Thyroid gland (tissue), 4 donors: ENCODE measurements around the gene RAB4B. TPM values are rescaled to one million over a fixed set of nuclear protein-coding genes. Genes with fewer than 3 reads are reported as not detected.

Source experiments
- DNase-seq, 2 donors: peaks; one replicate each; pipeline ENCODE4 v3.0.0-alpha.2; 2019
- H3K27ac ChIP-seq, 3 donors: fragments of 200-600 bp; sonication (generic); 1 replicate in 2 of 3; 2 replicates in 1 of 3; pipeline ENCODE4 v1.5.1; 2016 to 2019; ENCODE audit warnings: mild to moderate bottlenecking in 1 of 3, moderate library complexity in 1 of 3
- H3K27me3 ChIP-seq: fragments of 200-600 bp; sonication (generic); one replicate; pipeline ENCODE4 v1.5.1; 2019
- H3K36me3 ChIP-seq, 2 donors: fragments of 200-600 bp; sonication (generic); one replicate each; pipeline ENCODE4 v1.5.1; 2016 to 2019
- H3K4me1 ChIP-seq, 2 donors: fragments of 200-600 bp; sonication (generic); one replicate each; pipeline ENCODE4 v1.5.1; 2017 to 2019
- H3K4me3 ChIP-seq, 3 donors: fragments of 200-600 bp; sonication (generic); replicated peaks in 1 of 3; 1 replicate in 2 of 3; 2 replicates in 1 of 3; pipeline ENCODE4 v1.5.1; 2016; ENCODE audit warnings: mild to moderate bottlenecking in 1 of 3
- H3K9me3 ChIP-seq: fragments of 200-600 bp; sonication (generic); one replicate; pipeline ENCODE4 v1.5.1; 2017
- POLR2A ChIP-seq, 2 donors: fragments of 450-650 bp; IDR thresholded peaks; one replicate each; pipeline ENCODE4 v1.6.1; 2017; ENCODE audit warnings: antibody characterized with exemption in 2 of 2, mild to moderate bottlenecking in 2 of 2, moderate library complexity in 1 of 2
- WGBS, 2 donors: methylation state at CpG; one replicate each; pipeline ENCODE4 v1.1.5; 2017; 5-methylcytosine and 5-hydroxymethylcytosine counted together
- intact Hi-C: fragments of 100-400 bp; cut with DNase I; formaldehyde crosslinking; loops from one replicate; pipeline ENCODE4 v1.15.1; 2023
- total RNA-seq, 4 donors: library from RNA; depleted of rRNA; stranded (reverse); fragments of >200 nt; gene quantifications; one replicate each; pipeline ENCODE4 v1.2.3, GENCODE V29; 2016
- TF ChIP-seq, protein P1 (sequence below), 6 experiments: fragments of 200-600 bp in 3 of 6; fragments of 450-650 bp in 3 of 6; sonication (generic) in 3 of 6; IDR thresholded peaks; one replicate each; pipeline ENCODE4 v1.5.1; 2016 to 2019; ENCODE audit warnings: antibody characterized with exemption in 6 of 6, mild to moderate bottlenecking in 2 of 6, inconsistent platforms in 1 of 6, moderate library complexity in 1 of 6

RAB4B gene
- total RNA-seq, 4 donors from 2014 or later: 21.5 to 56.6 (median 31.5) TPM

DNA sequence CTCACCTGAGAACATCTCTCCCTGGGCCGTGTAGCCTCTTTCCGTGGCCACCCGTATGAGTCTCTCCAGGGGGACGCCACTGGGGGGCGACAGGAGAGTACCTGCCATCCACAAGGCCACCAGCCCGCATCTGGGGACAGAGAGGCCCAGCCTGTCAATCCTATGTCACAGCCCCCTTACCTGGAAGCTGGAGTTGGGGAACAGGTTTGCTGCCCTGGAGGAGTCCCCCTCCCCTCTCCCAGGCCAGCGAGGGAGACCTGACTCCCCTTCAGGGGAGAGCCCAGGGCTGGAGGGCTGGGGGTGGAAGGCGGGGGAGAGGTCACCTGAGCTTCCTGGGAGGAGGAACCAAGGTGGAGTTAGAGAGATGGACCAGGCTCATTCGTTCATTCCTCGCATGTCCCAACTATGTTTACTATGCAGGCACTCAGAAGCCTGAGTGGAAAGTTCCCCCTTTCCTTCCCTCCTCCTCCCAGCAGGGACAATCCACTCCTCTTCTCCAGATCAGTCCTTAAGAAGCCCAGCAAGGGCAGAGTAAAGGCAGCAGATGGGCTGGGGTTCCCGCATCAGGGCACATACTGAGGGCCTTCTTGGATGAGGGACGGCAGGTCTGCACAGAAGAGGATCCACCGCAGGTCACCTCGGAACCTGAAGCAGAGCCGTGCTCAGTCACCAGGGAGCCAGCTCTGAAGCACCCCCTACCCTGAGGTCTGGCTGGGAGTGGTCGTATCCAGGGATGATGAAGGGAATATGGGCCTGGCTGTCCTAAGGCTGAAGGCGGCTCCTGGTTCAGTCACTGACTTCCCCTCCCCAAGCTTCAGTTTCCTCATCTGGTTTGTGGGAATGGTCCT is 33.3 kb upstream of the RAB4B start:
- H3K4me1 ChIP-seq: peaks cover 22 to 24% of the 10 kb centered on the region in 2 donors
- intact Hi-C loops: no loop called here
- no peaks in the 10 kb centered on the region for H3K27me3 ChIP-seq
- no peak for TF ChIP-seq POLR2A (IDR thresholded peaks at IDR 0.05)
- TF ChIP-seq, protein P1, sequence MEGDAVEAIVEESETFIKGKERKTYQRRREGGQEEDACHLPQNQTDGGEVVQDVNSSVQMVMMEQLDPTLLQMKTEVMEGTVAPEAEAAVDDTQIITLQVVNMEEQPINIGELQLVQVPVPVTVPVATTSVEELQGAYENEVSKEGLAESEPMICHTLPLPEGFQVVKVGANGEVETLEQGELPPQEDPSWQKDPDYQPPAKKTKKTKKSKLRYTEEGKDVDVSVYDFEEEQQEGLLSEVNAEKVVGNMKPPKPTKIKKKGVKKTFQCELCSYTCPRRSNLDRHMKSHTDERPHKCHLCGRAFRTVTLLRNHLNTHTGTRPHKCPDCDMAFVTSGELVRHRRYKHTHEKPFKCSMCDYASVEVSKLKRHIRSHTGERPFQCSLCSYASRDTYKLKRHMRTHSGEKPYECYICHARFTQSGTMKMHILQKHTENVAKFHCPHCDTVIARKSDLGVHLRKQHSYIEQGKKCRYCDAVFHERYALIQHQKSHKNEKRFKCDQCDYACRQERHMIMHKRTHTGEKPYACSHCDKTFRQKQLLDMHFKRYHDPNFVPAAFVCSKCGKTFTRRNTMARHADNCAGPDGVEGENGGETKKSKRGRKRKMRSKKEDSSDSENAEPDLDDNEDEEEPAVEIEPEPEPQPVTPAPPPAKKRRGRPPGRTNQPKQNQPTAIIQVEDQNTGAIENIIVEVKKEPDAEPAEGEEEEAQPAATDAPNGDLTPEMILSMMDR (IDR thresholded peaks at IDR 0.05): peak in 3 of 6 experiments; percentile 15 to 24 (median 21)
- peak overlapping the region; percentile 52 to 60 (median 57) for H3K27ac ChIP-seq
- no peaks in the 10 kb centered on the region for H3K9me3 ChIP-seq
- WGBS, 2 donors: 50 to 53% methylated on average over 6 to 11 of the region's 17 CpGs
- peak; percentile 62 to 68 for DNase-seq
- no peak overlapping the region for H3K4me3 ChIP-seq
- peaks cover 7% of the 10 kb centered on the region in 2 donors for H3K36me3 ChIP-seq

DNA sequence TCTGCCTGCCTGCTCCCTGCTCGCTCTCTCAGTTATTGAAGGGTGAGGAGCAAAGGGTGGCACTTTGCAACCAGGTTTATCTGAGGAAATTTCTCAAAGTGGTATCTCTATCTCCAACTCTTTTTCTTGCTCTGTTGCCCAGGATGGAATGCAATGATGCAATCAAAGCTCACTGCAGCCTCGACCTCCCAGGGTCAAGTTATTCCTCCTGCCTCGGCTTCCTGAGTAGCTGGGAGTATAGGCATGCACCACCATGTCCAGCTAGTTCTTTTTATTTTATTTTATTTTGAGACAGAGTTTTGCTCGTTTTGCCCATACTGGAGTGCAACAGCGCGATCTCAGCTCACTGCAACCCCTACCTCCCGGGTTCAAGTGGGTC is 32.7 kb upstream of the RAB4B start:
- TF ChIP-seq, protein P1 (IDR thresholded peaks at IDR 0.05): no peak
- TF ChIP-seq POLR2A (IDR thresholded peaks at IDR 0.05): no peak
- intact Hi-C loops: no loop called here
- WGBS, 2 donors: 64 to 71% methylated on average over 7 of the region's 7 CpGs
- Histone ChIP-seq H3K27me3 (no peaks in the 10 kb centered on the region), H3K4me3 (no peak overlapping the region), H3K27ac (peak overlapping the region; percentile 52 to 60 (median 57)), H3K36me3 (peaks cover under 1 to 3% of the 10 kb centered on the region in 2 donors), H3K4me1 (peaks cover 24 to 25% of the 10 kb centered on the region in 2 donors), H3K9me3 (no peaks in the 10 kb centered on the region)
- peak in 1 of 2 donors; percentile 42 for DNase-seq

DNA sequence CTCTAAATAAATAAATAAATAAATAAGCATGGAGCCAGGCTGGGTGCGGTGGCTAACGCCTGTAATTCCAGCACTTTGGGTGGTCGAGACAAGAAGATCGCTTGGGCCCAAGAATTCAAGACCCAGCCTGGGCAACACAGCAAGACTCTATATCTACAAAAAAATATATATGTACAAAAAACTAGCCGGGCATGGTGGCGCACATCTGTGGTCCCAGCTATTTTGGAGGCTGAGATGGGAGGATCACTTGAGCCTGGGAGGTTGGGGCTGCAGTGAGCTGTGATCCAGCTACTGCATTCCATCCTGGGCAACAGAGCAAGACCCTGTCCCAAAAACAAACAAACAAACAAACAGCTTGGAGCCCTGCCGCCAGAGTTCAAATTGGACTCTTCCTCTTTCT is 30.5 kb upstream of the RAB4B start:
- Histone ChIP-seq H3K36me3 (no peaks in the 10 kb centered on the region), H3K27ac (no peak overlapping the region), H3K4me3 (no peak overlapping the region), H3K27me3 (no peaks in the 10 kb centered on the region), H3K9me3 (no peaks in the 10 kb centered on the region), H3K4me1 (peaks cover 33 to 36% of the 10 kb centered on the region in 2 donors)
- TF ChIP-seq POLR2A (IDR thresholded peaks at IDR 0.05): no peak
- TF ChIP-seq, protein P1 (IDR thresholded peaks at IDR 0.05): no peak
- DNase-seq: no peak
- 85 to 98% methylated on average over 7 of the region's 7 CpGs for WGBS, 2 donors
- intact Hi-C loops: no loop called here

DNA sequence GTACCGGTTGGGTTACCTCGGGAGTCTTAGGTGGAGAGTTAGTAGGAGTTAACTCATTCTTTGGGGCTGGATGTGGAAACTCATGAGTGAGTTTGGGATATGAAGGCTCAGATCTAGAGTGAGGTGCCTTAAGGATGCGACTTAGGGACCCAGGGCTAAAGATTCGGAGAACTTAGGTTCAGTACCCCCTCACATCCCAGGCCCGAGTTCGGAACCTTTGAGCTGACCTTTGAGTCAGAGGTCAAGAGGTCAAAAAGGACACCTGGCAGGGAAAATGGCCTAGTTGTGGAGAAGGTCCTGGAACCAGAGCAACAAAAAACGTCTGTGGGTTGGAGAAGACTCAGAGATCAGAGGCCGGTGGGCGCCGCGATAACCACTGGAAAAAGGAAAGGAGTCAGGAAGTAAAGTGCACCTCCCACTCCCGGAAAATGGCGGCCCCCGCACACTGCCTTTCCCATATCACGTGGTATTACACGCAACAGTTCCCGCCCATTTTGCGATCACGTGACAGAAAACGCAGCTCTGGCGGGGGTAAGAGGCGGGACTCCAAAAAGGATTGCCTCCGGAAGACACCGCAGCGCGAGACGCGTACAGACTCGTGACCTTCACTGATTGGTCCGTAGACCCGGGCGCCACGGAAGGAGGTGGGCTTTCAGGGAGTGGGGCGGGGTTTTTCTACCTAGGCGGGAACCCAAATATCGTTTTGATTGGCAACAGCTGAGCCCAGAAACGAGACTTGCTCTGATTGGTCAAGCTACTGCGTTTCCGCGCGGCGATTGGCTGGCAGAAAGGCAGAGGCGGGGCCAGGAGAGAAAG is 27.8 kb upstream of the RAB4B start, which contains the start of gene ACTMAP:
TSS of gene ACTMAP (minus strand) at position 420 of the 816 bp plus-strand sequence. CDS start 674 bp downstream, outside the sequence.
- Histone ChIP-seq H3K4me3 (peak within 1 kb of the TSS; percentile 45 to 62 (median 46)), H3K9me3 (no peaks in the 10 kb centered on the region), H3K27me3 (no peaks in the 10 kb centered on the region), H3K36me3 (no peaks in the 10 kb centered on the region), H3K27ac (peak within 1 kb of the TSS; percentile 78 to 95 (median 86)), H3K4me1 (peaks cover 42 to 45% of the 10 kb centered on the region in 2 donors)
- peak; percentile 99 to 100 for DNase-seq
- WGBS, 2 donors: 1% methylated on average over 43 of the region's 43 CpGs
- intact Hi-C loops: loop anchor here (5.0 kb wide), 1 partner anchor 52 kb away; no protein-coding TSS in a partner anchor
- TF ChIP-seq, protein P1 (IDR thresholded peaks at IDR 0.05): peak in 2 of 6 experiments; percentile 13 to 20
- TF ChIP-seq POLR2A (IDR thresholded peaks at IDR 0.05): peak; percentile 57 to 87
